Lower leg skin (tissue), 3 donors: ENCODE data around the gene FRAS1.

Source experiments
- POLR2A ChIP-seq, 2 donors: fragments of 450-650 bp; IDR thresholded peaks; one replicate each; pipeline ENCODE4 v1.6.1; 2016 to 2017; ENCODE audit warnings: antibody characterized with exemption in 2 of 2, mild to moderate bottlenecking in 1 of 2, moderate library complexity in 1 of 2
- TF ChIP-seq, protein P1 (sequence below), 3 donors: fragments of 450-650 bp; IDR thresholded peaks; one replicate each; pipeline ENCODE4 v1.5.1; 2016; ENCODE audit warnings: antibody characterized with exemption in 3 of 3, mild to moderate bottlenecking in 3 of 3, moderate library complexity in 2 of 3

GRCh38 chr4:78369679-78370078 lies 312.6 kb downstream of the FRAS1 start:
- TF ChIP-seq, protein P1, sequence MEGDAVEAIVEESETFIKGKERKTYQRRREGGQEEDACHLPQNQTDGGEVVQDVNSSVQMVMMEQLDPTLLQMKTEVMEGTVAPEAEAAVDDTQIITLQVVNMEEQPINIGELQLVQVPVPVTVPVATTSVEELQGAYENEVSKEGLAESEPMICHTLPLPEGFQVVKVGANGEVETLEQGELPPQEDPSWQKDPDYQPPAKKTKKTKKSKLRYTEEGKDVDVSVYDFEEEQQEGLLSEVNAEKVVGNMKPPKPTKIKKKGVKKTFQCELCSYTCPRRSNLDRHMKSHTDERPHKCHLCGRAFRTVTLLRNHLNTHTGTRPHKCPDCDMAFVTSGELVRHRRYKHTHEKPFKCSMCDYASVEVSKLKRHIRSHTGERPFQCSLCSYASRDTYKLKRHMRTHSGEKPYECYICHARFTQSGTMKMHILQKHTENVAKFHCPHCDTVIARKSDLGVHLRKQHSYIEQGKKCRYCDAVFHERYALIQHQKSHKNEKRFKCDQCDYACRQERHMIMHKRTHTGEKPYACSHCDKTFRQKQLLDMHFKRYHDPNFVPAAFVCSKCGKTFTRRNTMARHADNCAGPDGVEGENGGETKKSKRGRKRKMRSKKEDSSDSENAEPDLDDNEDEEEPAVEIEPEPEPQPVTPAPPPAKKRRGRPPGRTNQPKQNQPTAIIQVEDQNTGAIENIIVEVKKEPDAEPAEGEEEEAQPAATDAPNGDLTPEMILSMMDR (IDR thresholded peaks at IDR 0.05) = no peak
- TF ChIP-seq POLR2A (IDR thresholded peaks at IDR 0.05) = no peak
